ENCODE data around the gene FLT3.

FLT3 gene

DNA sequence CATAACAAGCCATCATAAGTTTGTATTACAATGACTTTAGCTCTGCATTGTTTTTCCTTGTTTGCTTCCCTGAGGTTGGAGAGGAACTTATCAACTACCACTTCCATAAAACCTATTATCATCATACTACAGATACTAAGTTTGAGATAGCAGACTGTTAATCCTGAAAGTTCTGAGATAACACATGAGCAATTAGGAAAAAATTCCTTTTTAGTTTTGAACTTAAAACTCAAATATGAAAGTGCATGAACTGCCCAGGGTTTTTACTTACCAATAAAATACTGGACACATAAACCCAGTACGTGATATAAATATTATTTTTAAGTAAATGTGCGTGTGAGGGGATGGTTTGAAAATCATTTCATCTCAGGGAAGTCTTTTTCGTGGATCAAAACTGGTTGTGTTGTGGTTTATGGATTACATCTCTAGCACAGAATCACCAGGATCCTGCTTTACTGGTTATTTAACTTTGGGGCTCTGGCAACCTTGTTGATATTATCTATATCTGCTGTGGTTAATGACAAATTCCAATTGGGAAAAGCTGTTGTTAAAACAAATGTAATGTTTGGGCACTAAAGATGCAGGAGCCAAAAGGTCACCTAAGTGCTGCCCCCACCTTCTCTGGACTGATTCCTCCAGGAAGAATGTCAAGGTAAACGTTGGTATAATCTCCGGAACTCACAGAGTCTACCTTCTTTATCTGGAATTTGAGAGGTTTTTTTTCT is 143.6 kb downstream of the FLT3 start:
- no peak for DNase-seq

DNA sequence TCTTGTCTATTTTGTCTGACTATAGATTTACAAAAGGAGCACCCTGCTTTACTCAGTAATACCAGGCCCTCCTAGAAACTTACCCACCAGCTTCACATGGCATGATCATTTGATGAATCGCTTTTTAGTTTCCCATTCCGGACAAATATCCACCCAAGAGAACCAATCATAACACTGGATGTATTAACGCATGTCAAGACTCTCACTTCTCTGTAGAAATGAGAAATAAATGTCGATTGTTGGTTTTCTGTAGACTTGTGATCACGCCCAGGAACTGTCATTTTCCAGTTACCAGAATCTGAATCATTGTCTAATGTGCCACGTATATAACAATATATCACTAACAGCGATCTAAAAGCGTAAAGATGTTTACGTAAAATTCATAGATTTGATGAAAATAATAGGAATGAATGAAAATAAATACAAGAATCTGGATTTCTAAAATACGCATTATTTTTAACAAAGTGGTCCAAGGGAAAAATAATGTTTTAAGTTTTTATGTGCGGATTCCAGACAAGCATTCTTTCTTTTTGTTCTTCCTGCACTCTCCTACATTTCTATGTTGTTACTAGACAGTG is 145.3 kb downstream of the FLT3 start:
- DNase-seq: no peak

DNA sequence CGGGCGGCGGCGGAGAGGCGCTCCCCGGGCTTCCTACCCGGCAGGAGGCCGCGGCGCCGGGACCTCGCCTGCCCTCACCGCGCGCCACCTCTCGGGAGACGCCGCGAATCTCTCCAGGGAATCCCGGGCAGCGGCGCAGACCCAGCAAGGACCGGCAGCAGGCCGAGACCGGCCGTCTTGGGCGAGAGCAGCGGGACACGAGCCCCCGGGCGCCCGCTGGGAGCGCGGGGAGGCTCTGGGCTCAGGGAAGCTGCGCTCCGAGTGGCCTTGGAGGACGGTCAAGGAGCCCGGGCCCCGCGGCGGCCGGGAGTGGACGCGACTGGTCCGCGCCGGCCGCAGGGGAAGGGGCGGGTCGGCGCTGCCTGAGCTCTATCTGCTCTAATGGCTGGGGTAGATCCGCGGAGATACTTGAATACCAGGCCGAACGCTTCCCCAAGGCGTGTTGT is 145.9 kb downstream of the FLT3 start:
- no peak for DNase-seq

DNA sequence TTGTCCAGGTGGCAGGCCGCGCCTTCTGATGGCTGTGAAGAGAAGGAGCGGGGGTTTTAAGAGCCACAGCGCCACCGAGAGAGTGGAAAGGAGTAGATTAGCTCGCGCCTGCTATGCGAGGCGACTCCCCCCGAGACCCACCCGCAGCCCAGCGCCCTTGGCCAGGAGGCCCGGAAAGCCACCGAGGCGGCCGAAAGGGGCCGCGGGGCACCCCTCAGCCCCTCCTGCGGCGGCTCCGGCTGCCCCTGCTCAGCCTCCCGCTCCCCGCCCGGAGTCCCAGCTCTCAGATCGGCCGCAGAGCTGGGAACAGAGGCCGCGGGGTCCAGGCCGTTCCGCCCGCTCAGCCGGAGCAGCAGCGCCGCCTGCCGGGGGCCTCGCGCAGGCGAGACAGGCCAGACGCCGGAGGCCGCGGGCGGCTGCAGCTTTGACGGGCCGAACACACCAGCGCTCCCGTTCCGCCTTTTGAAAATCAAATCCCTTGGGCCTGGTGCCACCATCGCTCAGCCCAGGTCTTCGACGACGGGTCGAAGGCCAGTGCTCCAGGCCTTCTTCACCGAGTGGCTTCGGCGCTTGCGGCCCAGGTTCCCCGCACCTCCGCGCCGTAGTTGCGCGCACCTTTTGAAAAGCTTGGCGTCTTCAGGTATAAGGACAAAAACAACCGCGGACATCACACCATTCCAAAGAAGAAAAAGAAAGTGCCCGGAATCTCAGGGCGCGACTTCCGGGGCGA is 146.5 kb downstream of the FLT3 start:
- peak; percentile 67 to 79 for DNase-seq
